Measurements from ENCODE around the gene TBL1XR1. TPM values are rescaled to one million over a fixed set of nuclear protein-coding genes. Genes with fewer than 3 reads are reported as not detected.

Gene TBL1XR1
- total RNA-seq, 4 donors from 2014 or later = 66.0 to 79.8 (median 72.4) TPM

DNA sequence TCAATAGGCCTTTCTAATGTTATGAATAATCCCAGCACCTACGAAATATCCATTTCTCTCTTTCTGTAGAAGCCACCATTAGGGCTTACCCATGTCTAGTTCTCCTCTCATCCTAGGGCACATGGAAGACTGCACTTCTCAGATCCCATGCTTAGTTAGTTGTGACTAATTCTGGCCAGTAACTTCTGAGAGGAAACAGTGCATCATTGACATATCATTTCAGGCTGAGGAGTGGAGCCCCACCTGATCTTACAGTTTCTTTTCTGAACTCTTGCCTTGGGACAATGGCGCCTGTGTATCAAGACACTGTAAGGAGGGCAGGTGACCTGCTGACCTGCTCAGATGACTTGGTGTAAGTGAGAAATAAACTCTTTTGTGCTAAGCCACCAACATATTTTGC lies 39.4 kb upstream of the TBL1XR1 start:
- TF ChIP-seq, protein P1, sequence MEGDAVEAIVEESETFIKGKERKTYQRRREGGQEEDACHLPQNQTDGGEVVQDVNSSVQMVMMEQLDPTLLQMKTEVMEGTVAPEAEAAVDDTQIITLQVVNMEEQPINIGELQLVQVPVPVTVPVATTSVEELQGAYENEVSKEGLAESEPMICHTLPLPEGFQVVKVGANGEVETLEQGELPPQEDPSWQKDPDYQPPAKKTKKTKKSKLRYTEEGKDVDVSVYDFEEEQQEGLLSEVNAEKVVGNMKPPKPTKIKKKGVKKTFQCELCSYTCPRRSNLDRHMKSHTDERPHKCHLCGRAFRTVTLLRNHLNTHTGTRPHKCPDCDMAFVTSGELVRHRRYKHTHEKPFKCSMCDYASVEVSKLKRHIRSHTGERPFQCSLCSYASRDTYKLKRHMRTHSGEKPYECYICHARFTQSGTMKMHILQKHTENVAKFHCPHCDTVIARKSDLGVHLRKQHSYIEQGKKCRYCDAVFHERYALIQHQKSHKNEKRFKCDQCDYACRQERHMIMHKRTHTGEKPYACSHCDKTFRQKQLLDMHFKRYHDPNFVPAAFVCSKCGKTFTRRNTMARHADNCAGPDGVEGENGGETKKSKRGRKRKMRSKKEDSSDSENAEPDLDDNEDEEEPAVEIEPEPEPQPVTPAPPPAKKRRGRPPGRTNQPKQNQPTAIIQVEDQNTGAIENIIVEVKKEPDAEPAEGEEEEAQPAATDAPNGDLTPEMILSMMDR (IDR thresholded peaks at IDR 0.05) = no peak
- TF ChIP-seq POLR2A (IDR thresholded peaks at IDR 0.05) = no peak
- Histone ChIP-seq H3K4me1 (no peaks in the 10 kb centered on the region), H3K4me3 (no peak overlapping the region), H3K9me3 (no peaks in the 10 kb centered on the region), H3K27me3 (no peaks in the 10 kb centered on the region), H3K27ac (no peak overlapping the region), H3K36me3 (no peaks in the 10 kb centered on the region)
- no peak for DNase-seq
- intact Hi-C loops (cut with DNase I) = no loop called here
- 90 to 97% methylated on average over 2 of the region's 2 CpGs for WGBS, 2 donors

DNA sequence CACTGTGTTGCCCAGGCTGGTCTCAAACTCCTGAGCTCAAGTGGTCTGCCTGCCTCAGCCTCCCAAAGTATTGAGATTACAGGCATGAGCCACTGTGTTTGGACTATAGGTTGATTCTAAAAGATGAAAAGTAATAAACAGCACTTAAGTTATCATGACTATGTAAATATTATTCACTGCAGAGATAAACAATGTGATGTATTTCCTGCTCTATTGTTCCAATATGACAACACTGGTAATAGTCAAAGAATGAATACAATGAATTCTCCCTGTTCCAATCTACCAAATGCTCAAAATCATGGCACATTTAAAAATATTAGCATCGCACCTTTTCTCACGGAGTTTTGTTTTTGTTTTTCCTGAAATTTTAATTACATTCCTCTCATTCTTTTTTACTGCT lies 36.8 kb upstream of the TBL1XR1 start:
- no peaks in the 10 kb centered on the region for H3K27me3 ChIP-seq
- H3K9me3 ChIP-seq = no peaks in the 10 kb centered on the region
- no peak overlapping the region for H3K4me3 ChIP-seq
- no peak overlapping the region for H3K27ac ChIP-seq
- WGBS, 2 donors = 80 to 83% methylated on average over 2 of the region's 2 CpGs
- TF ChIP-seq, protein P1 (IDR thresholded peaks at IDR 0.05) = no peak
- no peak for TF ChIP-seq POLR2A (IDR thresholded peaks at IDR 0.05)
- DNase-seq = no peak
- intact Hi-C loops (cut with DNase I) = no loop called here
- no peaks in the 10 kb centered on the region for H3K36me3 ChIP-seq
- no peaks in the 10 kb centered on the region for H3K4me1 ChIP-seq

DNA sequence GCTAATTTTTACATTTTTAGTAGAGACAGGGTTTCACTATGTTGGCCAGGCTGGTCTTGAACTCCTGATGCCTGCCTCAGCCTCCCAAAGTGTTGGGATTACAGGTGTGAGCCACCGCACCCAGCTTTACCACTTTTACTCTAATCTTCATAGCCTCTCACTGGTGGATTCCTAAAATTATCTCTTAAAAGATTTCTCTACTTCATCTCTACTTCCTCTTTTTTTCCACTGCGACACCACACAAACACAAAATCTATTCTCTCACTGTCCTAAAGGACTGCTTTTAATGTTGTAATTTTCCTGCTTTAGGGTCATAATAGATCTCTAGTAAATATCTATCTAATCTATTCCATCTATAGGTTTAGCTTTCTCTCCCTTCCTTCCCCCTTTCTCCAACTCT lies 34.0 kb upstream of the TBL1XR1 start:
- H3K9me3 ChIP-seq = no peaks in the 10 kb centered on the region
- 73 to 76% methylated on average over 2 of the region's 2 CpGs for WGBS, 2 donors
- H3K4me3 ChIP-seq = no peak overlapping the region
- DNase-seq = no peak
- no peaks in the 10 kb centered on the region for H3K4me1 ChIP-seq
- H3K36me3 ChIP-seq = no peaks in the 10 kb centered on the region
- H3K27me3 ChIP-seq = no peaks in the 10 kb centered on the region
- TF ChIP-seq POLR2A (IDR thresholded peaks at IDR 0.05) = no peak
- TF ChIP-seq, protein P1 (IDR thresholded peaks at IDR 0.05) = no peak
- no peak overlapping the region for H3K27ac ChIP-seq
- intact Hi-C loops (cut with DNase I) = no loop called here

DNA sequence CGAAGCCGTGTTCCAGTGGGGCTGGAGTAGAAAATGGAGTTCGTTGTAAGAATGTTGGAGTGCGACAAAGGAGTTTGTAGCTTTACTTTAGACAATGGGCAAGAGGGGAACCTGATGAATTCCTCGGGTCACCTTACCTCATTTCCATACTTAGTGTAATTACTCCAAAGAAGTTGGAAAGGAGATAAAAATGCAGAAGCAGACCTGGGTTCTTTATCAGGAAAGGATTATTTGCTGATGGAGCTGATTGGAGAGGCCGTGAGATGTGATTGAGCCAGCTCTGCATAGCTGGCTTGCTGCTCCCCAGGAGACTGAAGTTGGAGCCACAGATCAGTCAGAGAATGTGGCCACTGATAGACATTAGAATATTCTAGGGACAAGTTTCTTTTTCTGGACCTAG lies 33.4 kb upstream of the TBL1XR1 start:
- Histone ChIP-seq H3K27ac (no peak overlapping the region), H3K9me3 (no peaks in the 10 kb centered on the region), H3K36me3 (no peaks in the 10 kb centered on the region), H3K4me1 (no peaks in the 10 kb centered on the region), H3K27me3 (no peaks in the 10 kb centered on the region), H3K4me3 (no peak overlapping the region)
- intact Hi-C loops (cut with DNase I) = no loop called here
- TF ChIP-seq, protein P1 (IDR thresholded peaks at IDR 0.05) = no peak
- TF ChIP-seq POLR2A (IDR thresholded peaks at IDR 0.05) = no peak
- DNase-seq = no peak
- 94 to 97% methylated on average over 6 of the region's 6 CpGs for WGBS, 2 donors

DNA sequence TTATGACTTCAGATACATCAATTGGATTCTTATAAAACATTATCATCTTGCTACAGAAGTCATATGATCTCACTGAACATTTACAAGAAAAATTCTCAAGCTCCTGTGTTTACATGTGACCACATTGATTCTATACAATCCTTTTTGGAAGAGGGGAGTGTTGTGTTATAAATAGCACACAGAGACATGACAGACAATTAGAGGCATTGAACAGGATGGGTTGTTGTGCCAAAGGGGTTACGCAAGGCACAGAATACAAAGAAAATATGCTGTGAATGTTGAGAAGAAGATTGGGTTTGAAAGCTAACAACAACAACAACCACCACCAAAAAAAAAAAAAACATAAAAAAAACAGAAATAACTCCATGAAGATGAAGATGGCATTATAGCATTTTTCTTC lies 32.5 kb upstream of the TBL1XR1 start:
- WGBS, 2 donors = 94 to 100% methylated on average over 1 of the region's 1 CpG
- Histone ChIP-seq H3K27me3 (no peaks in the 10 kb centered on the region), H3K9me3 (no peaks in the 10 kb centered on the region), H3K27ac (no peak overlapping the region), H3K36me3 (no peaks in the 10 kb centered on the region), H3K4me1 (no peaks in the 10 kb centered on the region), H3K4me3 (no peak overlapping the region)
- TF ChIP-seq POLR2A (IDR thresholded peaks at IDR 0.05) = no peak
- TF ChIP-seq, protein P1 (IDR thresholded peaks at IDR 0.05) = no peak
- no peak for DNase-seq
- intact Hi-C loops (cut with DNase I) = no loop called here
